CD4-positive, alpha-beta memory T cell (primary cell): ENCODE results near the gene DUSP22. TPM values are rescaled to one million over a fixed set of nuclear protein-coding genes. Genes with fewer than 3 reads are reported as not detected.

ENCODE experiments used
- CTCF ChIA-PET: fragments of 350-600 bp; sonication (Branson Sonifier 250); formaldehyde crosslinking; loops from one replicate; lab custom pipeline; 2021; ENCODE audit warnings: inconsistent platforms; ENCODE audit not compliant: partially characterized antibody; lab: Charles Lee
- POLR2A ChIA-PET: fragments of 350-600 bp; sonication (Branson Sonifier 250); formaldehyde crosslinking; loops from one replicate; lab custom pipeline; 2021; ENCODE audit not compliant: partially characterized antibody; lab: Charles Lee
- DNase-seq, 5 donors: peaks; one replicate each; pipeline versions ENCODE4 v3.0.0 to v3.0.0-alpha.2; 2020 to 2022; ENCODE audit warnings: mixed read lengths in 1 of 5
- H3K27ac ChIP-seq: one replicate; pipeline ENCODE4 v1.7.0; 2013; ENCODE audit warnings: low read depth, low read length
- H3K27me3 ChIP-seq: 2 replicates; pipeline ENCODE4 v1.7.0; 2013; ENCODE audit warnings: mild to moderate bottlenecking, low read length, moderate library complexity; ENCODE audit not compliant: insufficient read depth
- H3K36me3 ChIP-seq: 2 replicates; pipeline ENCODE4 v1.7.0; 2013; ENCODE audit warnings: mild to moderate bottlenecking, low read length, moderate library complexity; ENCODE audit not compliant: insufficient read depth
- H3K4me1 ChIP-seq: 2 replicates; pipeline ENCODE4 v1.7.0; 2013; ENCODE audit warnings: mild to moderate bottlenecking, low read length, moderate library complexity; ENCODE audit not compliant: insufficient read depth
- H3K4me3 ChIP-seq, 2 donors: one replicate each; pipeline ENCODE4 v1.7.0; 2013; ENCODE audit warnings: low read length in 2 of 2, mild to moderate bottlenecking in 1 of 2
- H3K9me3 ChIP-seq, 2 donors: one replicate each; pipeline ENCODE4 v1.7.0; 2013; ENCODE audit warnings: low read length in 2 of 2, control low read depth in 1 of 2; ENCODE audit not compliant: control insufficient read depth in 1 of 2
- H3K27ac Mint-ChIP-seq, 7 donors: one replicate each; pipeline ENCODE4 v1.8.0; 2020 to 2021; ENCODE audit warnings: mixed read lengths in 7 of 7, mild to moderate bottlenecking in 6 of 7, inconsistent platforms in 3 of 7, moderate library complexity in 3 of 7
- H3K27me3 Mint-ChIP-seq, 2 donors: one replicate each; pipeline ENCODE4 v1.8.0; 2020 to 2021; ENCODE audit warnings: mixed read lengths in 2 of 2
- H3K36me3 Mint-ChIP-seq, 2 donors: one replicate each; pipeline ENCODE4 v1.8.0; 2020 to 2021; ENCODE audit warnings: mixed read lengths in 2 of 2, inconsistent platforms in 1 of 2, mild to moderate bottlenecking in 1 of 2
- H3K4me1 Mint-ChIP-seq, 4 donors: one replicate each; pipeline ENCODE4 v1.8.0; 2020 to 2021; ENCODE audit warnings: mixed read lengths in 4 of 4, mild to moderate bottlenecking in 1 of 4
- H3K4me3 Mint-ChIP-seq, 8 donors: one replicate each; pipeline ENCODE4 v1.8.0; 2020 to 2021; ENCODE audit warnings: mixed read lengths in 8 of 8, mild to moderate bottlenecking in 7 of 8, moderate library complexity in 6 of 8, inconsistent platforms in 3 of 8
- H3K9me3 Mint-ChIP-seq, 8 donors: one replicate each; pipeline ENCODE4 v1.8.0; 2020 to 2021; ENCODE audit warnings: mixed read lengths in 8 of 8, mild to moderate bottlenecking in 5 of 8, inconsistent platforms in 3 of 8, moderate library complexity in 1 of 8
- intact Hi-C: fragments of 100-400 bp; cut with micrococcal nuclease; formaldehyde crosslinking; loops from one replicate; pipeline ENCODE4 v1.15.1; 2023
- polyA plus RNA-seq, 2 donors: library from polyadenylated mRNA; unstranded; fragments of 300-500 nt; fragmentation: Illumina TruSeq; gene quantifications; one replicate each; pipeline ENCODE4 v1.2.3, GENCODE V29; 2021
- total RNA-seq, 2 experiments: library from RNA; stranded (reverse); gene quantifications; one replicate each; pipeline ENCODE4 v1.2.3, GENCODE V29; 2021

Gene DUSP22
- total and polyA plus RNA-seq, 4 experiments from 2014 or later: 32.8 to 49.4 (median 38.9) TPM

DNA sequence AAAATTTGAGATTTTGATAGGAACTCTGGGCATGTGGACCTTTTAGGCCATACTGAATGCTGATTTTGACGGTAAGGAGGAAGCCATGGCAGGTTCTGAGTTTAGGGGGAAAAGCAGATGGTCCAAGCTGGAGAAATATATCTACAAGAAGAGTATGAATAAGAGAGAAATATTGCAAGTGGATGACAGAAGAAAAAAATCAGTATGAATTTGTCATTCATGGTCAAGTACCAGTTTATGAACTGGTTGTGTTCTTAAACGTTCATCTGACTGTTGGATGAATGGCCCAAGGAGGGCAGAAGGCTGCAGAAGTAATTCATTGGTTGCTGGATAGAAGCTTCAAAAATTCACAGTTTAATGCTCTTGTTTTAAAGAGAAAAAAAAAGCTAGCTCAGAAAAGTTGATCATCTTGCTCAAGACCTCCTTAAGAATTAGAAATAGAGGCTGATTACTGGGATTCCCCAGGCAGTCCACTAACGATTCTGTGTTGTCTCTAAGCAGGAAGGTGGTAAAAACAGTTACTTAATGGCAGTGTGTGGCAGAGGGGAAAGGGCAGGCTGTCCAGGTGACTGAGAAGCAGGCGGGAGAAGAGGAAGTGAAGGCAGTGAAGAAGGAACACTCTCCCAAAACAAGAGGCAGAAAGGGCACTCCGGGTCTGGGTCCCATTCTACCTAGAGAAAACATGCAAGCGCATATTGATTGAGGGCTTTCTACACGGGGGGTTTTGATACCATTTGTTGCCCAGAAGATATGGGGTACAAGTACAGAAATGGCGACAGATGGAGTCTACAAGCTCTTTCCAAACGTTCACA lies 2.0 kb upstream of the DUSP22 start:
- peak overlapping the region; percentile 1 to 87 (median 41) for H3K4me3 Mint-ChIP-seq
- no peak for DNase-seq
- CTCF ChIA-PET: no interaction called here
- Histone ChIP-seq H3K27ac (no peak overlapping the region), H3K27me3 (no peaks in the 10 kb centered on the region), H3K36me3 (no peaks in the 10 kb centered on the region), H3K4me3 (no peak overlapping the region), H3K4me1 (peaks cover 16% of the 10 kb centered on the region), H3K9me3 (no peaks in the 10 kb centered on the region)
- no peaks in the 10 kb centered on the region for H3K27me3 Mint-ChIP-seq
- peaks cover 0 to 7% of the 10 kb centered on the region in 2 donors for H3K36me3 Mint-ChIP-seq
- POLR2A ChIA-PET: interaction anchor here (0.7 to 1.7 kb wide), 3 partner anchors 65 to 154 kb away, joined by 3 to 5 read pairs (median 3); no protein-coding TSS in a partner anchor
- intact Hi-C loops: loop anchor here (5.0 to 10.0 kb wide), 2 partner anchors 73 to 214 kb away; no protein-coding TSS in a partner anchor
- peak overlapping the region in 5 of 7 donors; percentile 18 to 88 (median 37) for H3K27ac Mint-ChIP-seq
- peaks cover 24 to 46% (median 34%) of the 10 kb centered on the region in 4 donors for H3K4me1 Mint-ChIP-seq
- peaks cover 0 to 15% (median under 1%) of the 10 kb centered on the region in 8 donors for H3K9me3 Mint-ChIP-seq

- Histone ChIP-seq H3K9me3 (no peaks in the 10 kb centered on the region), H3K4me3 (peak overlapping the region; percentile 14 to 63), H3K4me1 (peaks cover 20% of the 10 kb centered on the region), H3K27ac (peak overlapping the region; percentile 75), H3K27me3 (no peaks in the 10 kb centered on the region), H3K36me3 (no peaks in the 10 kb centered on the region)
- peaks cover 0 to 15% (median under 1%) of the 10 kb centered on the region in 8 donors for H3K9me3 Mint-ChIP-seq
- ChIA-PET POLR2A (interaction anchor here (1.0 kb wide), 1 partner anchor 66 kb away, joined by 3 read pairs; no protein-coding TSS in a partner anchor), CTCF (no interaction called here)
- H3K27me3 Mint-ChIP-seq: no peaks in the 10 kb centered on the region
- peak overlapping the region; percentile 68 to 94 (median 91) for H3K27ac Mint-ChIP-seq
- no peak for DNase-seq
- peak overlapping the region; percentile 79 to 89 (median 86) for H3K4me3 Mint-ChIP-seq
- intact Hi-C loops: loop anchor here (5.0 to 10.0 kb wide), 2 partner anchors 74 to 214 kb away; no protein-coding TSS in a partner anchor
- H3K4me1 Mint-ChIP-seq: peaks cover 20 to 50% (median 34%) of the 10 kb centered on the region in 4 donors
- H3K36me3 Mint-ChIP-seq: peaks cover 0 to 7% of the 10 kb centered on the region in 2 donors
These were observed 1.0 kb upstream of the DUSP22 start for GRCh38 chr6:291204-291696.

- peak in 4 of 5 donors; percentile 72 to 82 (median 78) for DNase-seq
- no peaks in the 10 kb centered on the region for H3K36me3 ChIP-seq
- H3K9me3 ChIP-seq: no peaks in the 10 kb centered on the region
- peaks cover 0 to 7% of the 10 kb centered on the region in 2 donors for H3K36me3 Mint-ChIP-seq
- H3K27ac ChIP-seq: peak overlapping the region; percentile 75
- peaks cover 34% of the 10 kb centered on the region for H3K4me1 ChIP-seq
- peaks cover 29 to 59% (median 42%) of the 10 kb centered on the region in 4 donors for H3K4me1 Mint-ChIP-seq
- ChIA-PET CTCF (interaction anchor here (0.6 to 2.2 kb wide), 8 partner anchors 20 to 774 kb away, joined by 3 to 8 read pairs (median 4); no protein-coding TSS in a partner anchor), POLR2A (interaction anchor here (1.1 to 2.0 kb wide), 7 partner anchors 33 to 154 kb away, joined by 3 to 24 read pairs (median 6); no protein-coding TSS in a partner anchor)
- H3K9me3 Mint-ChIP-seq: peaks cover 0 to 15% (median under 1%) of the 10 kb centered on the region in 8 donors
- no peaks in the 10 kb centered on the region for H3K27me3 Mint-ChIP-seq
- peak overlapping the region; percentile 93 to 98 (median 95) for H3K27ac Mint-ChIP-seq
- intact Hi-C loops: loop anchor here (1.0 to 10.0 kb wide), 5 partner anchors 75 to 212 kb away; partner anchors contain the start of gene IRF4
- H3K4me3 Mint-ChIP-seq: peak overlapping the region; percentile 87 to 98 (median 94)
- peak overlapping the region; percentile 59 to 63 for H3K4me3 ChIP-seq
- no peaks in the 10 kb centered on the region for H3K27me3 ChIP-seq
These were observed 362 bp downstream of the DUSP22 start for GRCh38 chr6:292506-293192.

GRCh38 chr6:293193-294174 lies 1.2 kb downstream of the DUSP22 start:
- no peaks in the 10 kb centered on the region for H3K36me3 ChIP-seq
- Mint-ChIP-seq H3K4me1 (peaks cover 29 to 59% (median 42%) of the 10 kb centered on the region in 4 donors), H3K4me3 (peak overlapping the region; percentile 87 to 98 (median 94)), H3K27ac (peak overlapping the region; percentile 93 to 98 (median 95)), H3K36me3 (peaks cover 0 to 7% of the 10 kb centered on the region in 2 donors), H3K9me3 (peaks cover 0 to 15% (median under 1%) of the 10 kb centered on the region in 8 donors), H3K27me3 (no peaks in the 10 kb centered on the region)
- ChIA-PET POLR2A (interaction anchor here (0.8 to 2.0 kb wide), 10 partner anchors 11 to 153 kb away, joined by 3 to 24 read pairs (median 4); no protein-coding TSS in a partner anchor), CTCF (interaction anchor here (0.6 to 2.2 kb wide), 7 partner anchors 24 to 773 kb away, joined by 3 to 8 read pairs (median 4); no protein-coding TSS in a partner anchor)
- H3K4me1 ChIP-seq: peaks cover 34% of the 10 kb centered on the region
- intact Hi-C loops: loop anchor here (1.0 to 10.0 kb wide), 4 partner anchors 76 to 211 kb away; partner anchors contain the start of gene IRF4
- H3K9me3 ChIP-seq: no peaks in the 10 kb centered on the region
- H3K4me3 ChIP-seq: peak overlapping the region; percentile 59 to 63
- H3K27ac ChIP-seq: peak overlapping the region; percentile 75
- peak in 4 of 5 donors; percentile 13 to 48 (median 18) for DNase-seq
- no peaks in the 10 kb centered on the region for H3K27me3 ChIP-seq

DNA sequence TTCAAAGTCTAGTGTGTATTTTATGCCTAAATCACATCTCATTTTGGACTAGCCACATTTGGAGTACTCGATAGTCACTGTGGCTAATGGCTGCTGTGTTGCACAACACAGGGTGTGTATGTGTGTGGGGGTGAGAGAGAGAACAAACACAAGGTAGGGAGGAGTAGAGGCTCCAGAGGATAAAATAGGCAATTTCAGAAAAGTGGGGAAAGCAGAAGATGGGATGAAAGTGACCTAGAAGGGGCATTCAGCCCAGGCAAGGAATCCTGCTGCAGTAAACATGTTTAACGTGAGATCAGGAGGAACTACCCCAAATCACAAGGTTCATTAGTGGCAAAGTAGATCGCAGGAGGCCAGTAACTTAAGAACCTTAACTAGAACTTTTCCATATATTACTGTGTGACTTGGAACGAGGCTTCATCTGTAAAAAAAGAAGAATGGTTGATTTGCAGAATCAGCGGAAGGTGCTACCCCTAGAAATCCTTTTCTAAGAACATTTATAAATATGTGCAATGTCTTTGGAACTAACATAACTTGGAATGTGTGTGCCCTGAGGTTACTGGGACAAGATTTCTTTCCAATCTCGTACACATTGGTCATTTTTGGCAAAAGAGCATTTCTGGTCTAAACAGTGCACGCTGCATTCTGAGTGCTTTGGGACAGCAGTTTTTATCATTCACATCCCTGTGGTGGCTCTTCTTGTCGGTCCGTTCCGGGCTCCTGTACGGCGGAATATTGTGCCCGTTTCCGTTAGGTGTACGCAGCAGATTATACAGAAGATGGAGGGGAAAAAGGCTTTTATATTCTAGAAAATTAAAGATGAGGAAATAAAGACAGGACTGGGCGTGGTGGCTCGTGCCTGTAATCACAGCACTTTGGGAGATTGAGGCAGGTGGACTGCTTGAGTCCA lies 2.6 kb downstream of the DUSP22 start:
- intact Hi-C loops: loop anchor here (5.0 to 10.0 kb wide), 2 partner anchors 78 to 210 kb away; no protein-coding TSS in a partner anchor
- DNase-seq: no peak
- peaks cover 0 to 7% of the 10 kb centered on the region in 2 donors for H3K36me3 Mint-ChIP-seq
- POLR2A ChIA-PET: interaction anchor here (0.9 to 1.2 kb wide), 3 partner anchors 10 to 95 kb away, joined by 3 read pairs; no protein-coding TSS in a partner anchor
- H3K9me3 ChIP-seq: no peaks in the 10 kb centered on the region
- H3K4me1 ChIP-seq: peaks cover 34% of the 10 kb centered on the region
- peaks cover 0 to 15% (median under 1%) of the 10 kb centered on the region in 8 donors for H3K9me3 Mint-ChIP-seq
- H3K4me3 ChIP-seq: no peak overlapping the region
- no peak overlapping the region for H3K27ac ChIP-seq
- H3K4me1 Mint-ChIP-seq: peaks cover 29 to 59% (median 42%) of the 10 kb centered on the region in 4 donors
- H3K27me3 Mint-ChIP-seq: no peaks in the 10 kb centered on the region
- H3K4me3 Mint-ChIP-seq: peak overlapping the region in 2 of 8 donors; percentile 9 to 15
- H3K36me3 ChIP-seq: no peaks in the 10 kb centered on the region
- CTCF ChIA-PET: interaction anchor here (0.7 kb wide), 2 partner anchors 10 to 16 kb away, joined by 3 read pairs; no protein-coding TSS in a partner anchor
- no peaks in the 10 kb centered on the region for H3K27me3 ChIP-seq
- no peak overlapping the region for H3K27ac Mint-ChIP-seq
